ENCODE measurements around the gene SNX5.

DNA sequence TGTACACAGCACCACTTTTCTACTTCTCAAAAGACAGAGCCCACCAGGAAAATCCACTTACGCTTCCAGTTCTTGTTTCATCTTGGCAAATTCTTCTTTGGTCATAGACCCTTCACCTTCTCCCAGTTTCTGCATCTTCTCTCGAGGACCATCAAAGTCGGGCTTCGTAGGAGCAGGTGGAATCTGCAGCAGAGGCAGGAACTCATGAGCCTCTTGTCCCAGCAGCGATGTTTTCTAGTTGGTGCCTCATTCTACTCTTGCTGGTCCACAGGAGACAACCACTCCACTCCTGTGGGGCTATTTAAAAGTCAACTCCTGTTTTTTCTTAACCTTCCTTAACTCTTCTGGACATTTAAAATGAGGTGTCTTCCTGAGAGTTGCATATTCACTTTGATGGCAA lies 14.7 kb downstream of the SNX5 start:
- TF ChIP-seq CTCF (IDR thresholded peaks at IDR 0.05) = no peak
- TF ChIP-seq POLR2A (IDR thresholded peaks at IDR 0.05) = no peak
